Posterior cingulate gyrus (tissue), 11 donors: Measurements from ENCODE around the gene STXBP4.

Experiments
- DNase-seq, 10 donors: peaks; one replicate each; pipeline versions ENCODE4 v3.0.0 to v3.0.0-alpha.2; 2020 to 2021; ENCODE audit warnings: mixed read lengths in 3 of 10
- intact Hi-C: fragments of 100-400 bp; cut with DNase I; formaldehyde crosslinking; loops from one replicate; pipeline ENCODE4 v1.15.1; 2023

Gene STXBP4

DNA sequence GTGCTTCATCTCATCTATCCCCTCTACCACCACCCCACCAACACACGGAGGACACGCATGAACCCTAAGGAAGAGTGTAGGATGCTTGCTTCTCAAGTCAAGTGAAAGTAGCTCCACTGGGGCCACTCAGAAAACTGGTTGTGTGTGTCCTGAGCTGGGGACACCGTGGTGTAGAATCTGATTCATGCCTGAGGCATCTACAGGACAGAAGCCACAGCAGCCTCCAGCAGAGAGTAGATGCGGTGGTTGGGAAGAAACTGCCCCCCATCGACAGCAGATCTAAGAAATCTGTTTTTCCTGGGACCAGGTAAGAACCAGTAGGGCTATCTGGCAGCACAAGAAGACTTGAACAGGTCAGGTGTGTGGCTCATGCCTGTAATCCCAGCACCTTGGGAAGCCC, 244.3 kb downstream of the STXBP4 start:
- intact Hi-C loops = no loop called here
- DNase-seq = no peak

DNA sequence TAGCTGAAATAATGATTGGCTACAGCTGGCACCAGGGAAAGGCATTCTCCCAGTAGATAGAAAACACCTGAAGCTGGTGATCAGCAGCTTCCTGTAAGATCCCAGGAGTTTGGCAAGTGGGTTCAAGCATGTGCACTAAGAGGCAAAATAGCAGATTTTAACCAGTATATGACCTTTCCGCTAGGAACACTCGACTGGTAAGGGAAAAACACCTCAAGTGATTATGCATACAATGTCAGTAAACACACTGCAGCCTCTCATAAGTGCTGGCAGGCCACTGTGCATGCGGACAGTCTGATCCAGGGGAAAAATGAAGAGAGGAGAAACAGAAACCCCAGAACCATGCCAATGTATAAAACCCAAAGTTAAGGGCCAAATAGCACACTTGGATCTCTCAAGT, 247.1 kb downstream of the STXBP4 start:
- DNase-seq = no peak

DNA sequence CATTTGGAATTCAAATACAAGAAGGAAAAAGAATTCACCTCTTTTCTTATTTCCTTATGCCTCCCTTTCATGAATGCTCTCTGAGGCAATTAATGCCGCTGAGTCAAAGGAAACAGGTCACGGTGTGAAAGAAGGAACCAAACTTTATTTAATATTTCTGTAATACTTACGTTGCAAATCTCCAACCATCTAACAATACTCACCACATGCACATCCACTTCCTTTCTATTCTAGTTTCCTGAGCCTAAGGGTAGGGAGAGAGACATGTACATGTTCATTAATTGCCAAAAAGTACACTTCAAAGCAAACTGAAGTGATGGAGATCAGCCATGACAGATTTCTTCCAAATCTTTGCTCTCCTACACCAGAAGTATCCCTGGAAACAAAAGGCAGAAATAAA, 248.3 kb downstream of the STXBP4 start:
- DNase-seq = no peak
- intact Hi-C loops = no loop called here

More for the DNA sequence above, 247.1 kb downstream of the STXBP4 start:
- intact Hi-C loops = no loop called here

DNA sequence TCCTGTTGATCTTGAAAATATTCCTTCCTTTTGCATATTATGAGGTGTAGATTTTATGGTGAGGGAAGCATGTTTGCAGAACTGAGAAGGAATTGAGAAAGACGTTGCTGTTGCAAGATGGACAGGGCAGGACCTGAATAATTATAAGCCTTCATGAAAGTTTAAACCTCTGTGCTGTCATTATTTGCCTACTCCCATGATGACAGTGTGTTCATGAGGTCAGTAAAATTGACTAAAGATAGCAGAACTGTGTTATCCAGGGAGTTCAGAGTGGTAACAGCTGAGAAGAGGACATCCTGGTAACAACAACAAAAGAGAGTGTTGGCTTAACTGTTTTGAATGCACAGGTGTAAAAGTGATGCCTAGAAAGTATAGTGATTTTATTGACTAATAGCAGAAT, 250.9 kb downstream of the STXBP4 start:
- intact Hi-C loops = no loop called here
- no peak for DNase-seq

DNA sequence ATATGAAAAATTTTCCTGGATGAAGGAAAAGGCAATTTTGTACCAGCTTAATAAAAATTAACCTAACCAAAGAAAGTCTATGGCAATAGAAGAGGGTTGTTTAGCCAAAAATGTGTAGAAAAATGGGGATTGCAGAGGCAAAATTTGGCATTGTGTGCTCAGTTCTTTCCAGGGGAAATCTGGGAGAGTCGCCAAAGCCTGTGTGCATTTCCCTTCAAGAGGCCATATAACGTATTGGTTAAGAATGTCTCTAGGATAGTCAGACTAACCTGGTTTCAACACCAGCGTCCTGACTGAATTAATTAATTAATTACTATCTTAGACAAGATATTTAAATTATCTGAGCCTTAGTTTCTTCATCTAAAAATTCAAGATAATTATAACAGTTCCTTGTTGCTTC, 251.4 kb downstream of the STXBP4 start:
- intact Hi-C loops = no loop called here
- no peak for DNase-seq
